ENCODE results near the gene SFMBT1. TPM values are rescaled to one million over a fixed set of nuclear protein-coding genes. Genes with fewer than 3 reads are reported as not detected.

Gene SFMBT1
- total RNA-seq, 2 experiments from 2014 or later = 32.2 to 32.8 TPM

GRCh38 chr3:53027254-53027844 lies 18.5 kb downstream of the SFMBT1 start:
- H3K4me1 Mint-ChIP-seq = peaks cover 50% of the 10 kb centered on the region
- POLR2A ChIA-PET = no interaction called here
- H3K27ac Mint-ChIP-seq = no peak overlapping the region
- no peaks in the 10 kb centered on the region for H3K27me3 Mint-ChIP-seq
- CTCF ChIA-PET = no interaction called here
- no peak for DNase-seq
- H3K4me3 Mint-ChIP-seq = no peak overlapping the region
- H3K9me3 Mint-ChIP-seq = no peaks in the 10 kb centered on the region
- H3K36me3 Mint-ChIP-seq (ENCODE audit: low read depth) = peaks cover 13% of the 10 kb centered on the region

DNA sequence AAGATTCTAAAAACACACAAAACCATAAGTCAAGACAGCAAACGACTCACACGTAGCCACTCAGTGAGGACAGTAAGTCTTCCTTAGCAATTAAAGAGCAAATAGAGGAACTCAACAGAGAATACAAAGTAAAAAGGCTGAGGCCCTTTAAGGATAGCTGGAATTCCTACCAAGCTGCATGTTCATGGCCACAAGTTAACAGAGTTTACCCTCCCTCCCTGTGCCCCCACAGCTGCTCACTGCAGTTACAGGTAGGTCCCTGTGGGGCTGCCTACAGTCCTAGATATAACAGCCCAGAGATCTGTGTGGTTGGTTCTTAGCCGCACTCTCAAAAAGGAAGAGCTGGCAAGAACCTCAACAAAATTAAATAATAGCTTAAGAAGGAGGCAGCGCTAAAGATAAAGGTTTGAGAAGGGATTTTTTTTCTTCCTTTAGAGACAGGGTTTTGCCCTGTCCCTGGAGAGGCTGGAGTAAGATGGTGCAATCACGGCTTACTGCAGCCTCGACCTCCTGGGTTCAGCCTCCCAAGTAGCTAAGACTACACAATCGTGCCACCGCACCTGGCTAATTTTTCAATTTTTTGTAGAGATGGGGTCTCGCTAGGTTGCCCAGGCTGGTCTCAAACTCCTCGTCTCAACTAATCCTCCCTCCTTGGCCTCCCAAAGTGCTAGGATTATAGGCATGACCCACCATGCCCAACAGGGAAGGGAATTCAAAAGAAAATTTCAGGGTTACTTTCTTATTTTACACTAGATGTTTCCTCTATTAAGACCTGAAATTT lies 19.3 kb downstream of the SFMBT1 start:
- Mint-ChIP-seq H3K4me1 (peaks cover 48% of the 10 kb centered on the region), H3K4me3 (no peak overlapping the region), H3K9me3 (no peaks in the 10 kb centered on the region), H3K27me3 (no peaks in the 10 kb centered on the region), H3K36me3 (ENCODE audit: low read depth) (peaks cover 15% of the 10 kb centered on the region), H3K27ac (no peak overlapping the region)
- POLR2A ChIA-PET = no interaction called here
- DNase-seq = no peak
- CTCF ChIA-PET = interaction anchor here (1.2 kb wide), 1 partner anchor 13 kb away, joined by 4 read pairs; no protein-coding TSS in a partner anchor

- no peak for DNase-seq
- ChIA-PET CTCF (interaction anchor here (0.8 kb wide), 1 partner anchor 12 kb away, joined by 3 read pairs; no protein-coding TSS in a partner anchor), POLR2A (no interaction called here)
- H3K4me1 Mint-ChIP-seq = peaks cover 45% of the 10 kb centered on the region
- no peak overlapping the region for H3K27ac Mint-ChIP-seq
- H3K36me3 Mint-ChIP-seq (ENCODE audit: low read depth) = peaks cover 19% of the 10 kb centered on the region
- H3K27me3 Mint-ChIP-seq = no peaks in the 10 kb centered on the region
- no peak overlapping the region for H3K4me3 Mint-ChIP-seq
- no peaks in the 10 kb centered on the region for H3K9me3 Mint-ChIP-seq
Observed at GRCh38 chr3:53024315-53024714, 21.6 kb downstream of the SFMBT1 start.

GRCh38 chr3:53023072-53023823 lies 22.6 kb downstream of the SFMBT1 start:
- peaks cover 25% of the 10 kb centered on the region for H3K36me3 Mint-ChIP-seq (ENCODE audit: low read depth)
- H3K4me1 Mint-ChIP-seq = peaks cover 47% of the 10 kb centered on the region
- DNase-seq = no peak
- ChIA-PET CTCF (no interaction called here), POLR2A (no interaction called here)
- H3K27me3 Mint-ChIP-seq = no peaks in the 10 kb centered on the region
- no peaks in the 10 kb centered on the region for H3K9me3 Mint-ChIP-seq
- no peak overlapping the region for H3K27ac Mint-ChIP-seq
- no peak overlapping the region for H3K4me3 Mint-ChIP-seq

- DNase-seq = no peak
- CTCF ChIA-PET = interaction anchor here (2.3 kb wide), 1 partner anchor 14 kb away, joined by 7 read pairs; no protein-coding TSS in a partner anchor
- Mint-ChIP-seq H3K27me3 (no peaks in the 10 kb centered on the region), H3K4me1 (peaks cover 48% of the 10 kb centered on the region), H3K27ac (no peak overlapping the region), H3K9me3 (no peaks in the 10 kb centered on the region), H3K36me3 (ENCODE audit: low read depth) (peaks cover 28% of the 10 kb centered on the region), H3K4me3 (no peak overlapping the region)
- POLR2A ChIA-PET = no interaction called here
Observed at GRCh38 chr3:53022647-53023046, 23.2 kb downstream of the SFMBT1 start.

DNA sequence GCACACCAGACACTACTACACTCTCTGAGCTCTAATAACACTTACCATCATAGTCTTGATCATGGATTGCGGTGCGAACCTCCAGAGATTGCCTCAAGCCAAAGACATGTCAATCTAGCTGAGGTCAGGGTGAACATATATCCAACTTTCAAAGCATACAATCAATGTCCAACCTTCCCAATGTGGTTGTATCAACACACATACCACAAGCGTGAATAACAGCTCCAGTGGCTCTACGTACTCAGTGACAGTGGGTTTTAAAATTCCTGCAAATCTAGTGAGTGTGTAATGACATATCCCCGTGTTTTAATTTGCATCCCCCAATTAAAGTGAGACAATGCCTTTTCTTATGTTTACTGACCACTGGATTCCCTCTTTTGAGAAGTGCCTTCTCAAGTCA lies 29.6 kb downstream of the SFMBT1 start:
- no peaks in the 10 kb centered on the region for H3K9me3 Mint-ChIP-seq
- H3K27ac Mint-ChIP-seq = no peak overlapping the region
- ChIA-PET POLR2A (no interaction called here), CTCF (no interaction called here)
- peaks cover 31% of the 10 kb centered on the region for H3K4me1 Mint-ChIP-seq
- no peak for DNase-seq
- no peak overlapping the region for H3K4me3 Mint-ChIP-seq
- peaks cover 39% of the 10 kb centered on the region for H3K36me3 Mint-ChIP-seq (ENCODE audit: low read depth)
- H3K27me3 Mint-ChIP-seq = no peaks in the 10 kb centered on the region

DNA sequence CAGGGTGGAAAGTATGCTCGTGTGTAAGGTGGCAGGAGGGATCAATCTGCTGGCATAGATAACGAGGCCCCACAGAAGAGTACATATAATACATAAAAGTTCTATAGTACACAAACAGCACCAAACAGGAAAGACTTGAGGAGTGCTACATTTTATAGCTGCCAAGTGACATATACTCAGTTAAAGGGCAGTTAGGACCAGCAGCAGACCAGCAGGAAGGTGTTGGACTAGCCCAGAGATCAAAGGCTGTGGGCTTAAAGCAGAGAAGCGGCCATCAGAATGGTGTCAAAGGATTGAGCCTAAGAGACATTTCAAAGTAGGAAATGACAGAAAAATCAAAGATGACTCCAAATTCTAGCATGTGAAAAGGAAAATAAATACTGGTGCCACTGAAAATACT lies 34.5 kb downstream of the SFMBT1 start:
- ChIA-PET CTCF (no interaction called here), POLR2A (no interaction called here)
- H3K4me1 Mint-ChIP-seq = peaks cover 21% of the 10 kb centered on the region
- H3K27me3 Mint-ChIP-seq = no peaks in the 10 kb centered on the region
- no peak overlapping the region for H3K4me3 Mint-ChIP-seq
- H3K36me3 Mint-ChIP-seq (ENCODE audit: low read depth) = peaks cover 13% of the 10 kb centered on the region
- H3K9me3 Mint-ChIP-seq = no peaks in the 10 kb centered on the region
- no peak for DNase-seq
- H3K27ac Mint-ChIP-seq = no peak overlapping the region

DNA sequence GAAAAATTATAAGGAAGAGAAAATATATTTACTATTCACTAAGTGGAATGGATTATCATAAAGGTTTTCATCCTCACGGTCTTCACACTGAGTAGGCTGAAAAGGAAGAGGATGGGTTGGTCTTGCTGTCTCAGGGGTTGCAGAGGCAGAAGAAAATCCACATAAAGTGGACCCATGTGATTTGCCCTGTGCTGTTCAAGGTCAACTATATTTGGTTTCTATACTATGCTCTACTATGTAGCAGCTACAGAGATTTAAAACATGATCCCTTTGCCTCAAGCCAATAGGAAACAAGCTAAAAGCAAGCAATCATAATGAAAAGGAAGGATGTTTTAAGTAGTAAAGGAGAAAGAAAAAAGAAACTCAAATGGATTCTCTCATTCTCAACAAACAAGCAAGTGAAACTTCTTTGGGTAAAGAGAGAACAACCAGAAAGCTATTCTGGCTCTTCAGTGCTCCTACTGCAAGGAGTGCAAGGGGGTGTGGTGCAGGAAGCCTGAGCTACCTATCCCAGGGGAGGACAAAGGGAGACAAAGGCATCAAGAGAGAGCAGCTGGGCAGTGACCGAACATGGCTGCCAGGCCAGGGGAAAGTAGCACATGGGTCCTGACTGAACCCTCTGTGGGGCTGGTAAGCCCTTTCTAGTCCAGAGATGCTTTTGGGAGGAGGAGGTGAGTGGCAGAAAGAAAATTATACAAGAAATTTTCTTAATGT lies 35.9 kb downstream of the SFMBT1 start:
- no peak overlapping the region for H3K4me3 Mint-ChIP-seq
- no peaks in the 10 kb centered on the region for H3K9me3 Mint-ChIP-seq
- peaks cover 24% of the 10 kb centered on the region for H3K4me1 Mint-ChIP-seq
- no peaks in the 10 kb centered on the region for H3K27me3 Mint-ChIP-seq
- H3K36me3 Mint-ChIP-seq (ENCODE audit: low read depth) = peaks cover 11% of the 10 kb centered on the region
- no peak overlapping the region for H3K27ac Mint-ChIP-seq
- CTCF ChIA-PET = no interaction called here
- POLR2A ChIA-PET = interaction anchor here (0.6 kb wide), 1 partner anchor 9 kb away, joined by 4 read pairs; no protein-coding TSS in a partner anchor
- DNase-seq = no peak

GRCh38 chr3:53008932-53009331 lies 36.9 kb downstream of the SFMBT1 start:
- H3K27ac Mint-ChIP-seq = no peak overlapping the region
- no peaks in the 10 kb centered on the region for H3K27me3 Mint-ChIP-seq
- no peak overlapping the region for H3K4me3 Mint-ChIP-seq
- no peak for DNase-seq
- H3K9me3 Mint-ChIP-seq = no peaks in the 10 kb centered on the region
- CTCF ChIA-PET = no interaction called here
- POLR2A ChIA-PET = no interaction called here
- peaks cover 6% of the 10 kb centered on the region for H3K36me3 Mint-ChIP-seq (ENCODE audit: low read depth)
- H3K4me1 Mint-ChIP-seq = peaks cover 24% of the 10 kb centered on the region

- Mint-ChIP-seq H3K27ac (no peak overlapping the region), H3K9me3 (no peaks in the 10 kb centered on the region), H3K27me3 (no peaks in the 10 kb centered on the region), H3K4me3 (no peak overlapping the region), H3K4me1 (peaks cover 17% of the 10 kb centered on the region), H3K36me3 (ENCODE audit: low read depth) (no peaks in the 10 kb centered on the region)
- ChIA-PET CTCF (interaction anchor here (0.7 to 1.8 kb wide), 4 partner anchors 10 to 309 kb away, joined by 3 to 5 read pairs (median 4); no protein-coding TSS in a partner anchor), POLR2A (no interaction called here)
- DNase-seq = no peak
Observed at GRCh38 chr3:53005854-53006513, 39.9 kb downstream of the SFMBT1 start.

- DNase-seq = no peak
- H3K27ac Mint-ChIP-seq = no peak overlapping the region
- H3K4me1 Mint-ChIP-seq = peaks cover 17% of the 10 kb centered on the region
- H3K4me3 Mint-ChIP-seq = no peak overlapping the region
- no peaks in the 10 kb centered on the region for H3K27me3 Mint-ChIP-seq
- ChIA-PET CTCF (interaction anchor here (1.6 to 1.8 kb wide), 2 partner anchors 9 to 25 kb away, joined by 4 to 5 read pairs; no protein-coding TSS in a partner anchor), POLR2A (no interaction called here)
- H3K9me3 Mint-ChIP-seq = no peaks in the 10 kb centered on the region
- H3K36me3 Mint-ChIP-seq (ENCODE audit: low read depth) = no peaks in the 10 kb centered on the region
Observed at GRCh38 chr3:53005338-53005737, 40.5 kb downstream of the SFMBT1 start.

DNA sequence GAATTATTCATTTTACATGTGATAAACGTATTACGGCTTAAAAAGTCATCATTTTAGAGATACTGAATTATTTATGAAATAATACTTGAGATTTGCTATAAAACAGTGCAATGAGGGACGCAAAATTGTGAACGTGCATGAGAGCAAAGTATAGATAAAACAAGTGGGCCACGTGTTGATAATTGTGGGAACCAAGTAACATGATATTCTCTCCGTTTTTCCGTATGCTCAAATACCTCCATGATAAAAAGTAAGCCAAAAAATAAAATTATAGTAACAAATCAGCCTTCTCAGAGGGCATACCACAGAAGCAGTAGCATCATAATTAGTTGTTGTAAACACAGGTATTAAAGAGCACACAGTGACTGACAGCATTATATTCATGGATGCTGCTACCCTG lies 42.6 kb downstream of the SFMBT1 start:
- Mint-ChIP-seq H3K9me3 (no peaks in the 10 kb centered on the region), H3K36me3 (ENCODE audit: low read depth) (peaks cover 2% of the 10 kb centered on the region), H3K27ac (no peak overlapping the region), H3K4me1 (peaks cover 8% of the 10 kb centered on the region), H3K27me3 (no peaks in the 10 kb centered on the region), H3K4me3 (no peak overlapping the region)
- POLR2A ChIA-PET = no interaction called here
- CTCF ChIA-PET = interaction anchor here (0.7 to 0.9 kb wide), 2 partner anchors 17 to 54 kb away, joined by 4 read pairs; no protein-coding TSS in a partner anchor
- no peak for DNase-seq

All from activated CD4-positive, alpha-beta T cell treated with anti-CD3 and anti-CD28 coated beads, Interleukin-2, amount 10 ng/mL, durations not matched to agents 7 days and 5 days (primary cell).